GM12873 (cell line): ENCODE results near the gene DACT1.

Experiments used
- TF ChIP-seq, protein P1 (sequence below): IDR thresholded peaks from 2 replicates; pipeline ENCODE4 v1.5.1; 2012; ENCODE audit warnings: low read depth, mild to moderate bottlenecking, moderate library complexity, low read length, control low read depth; ENCODE audit not compliant: insufficient read depth; ENCODE audit errors: missing control alignments

The DACT1 gene

DNA sequence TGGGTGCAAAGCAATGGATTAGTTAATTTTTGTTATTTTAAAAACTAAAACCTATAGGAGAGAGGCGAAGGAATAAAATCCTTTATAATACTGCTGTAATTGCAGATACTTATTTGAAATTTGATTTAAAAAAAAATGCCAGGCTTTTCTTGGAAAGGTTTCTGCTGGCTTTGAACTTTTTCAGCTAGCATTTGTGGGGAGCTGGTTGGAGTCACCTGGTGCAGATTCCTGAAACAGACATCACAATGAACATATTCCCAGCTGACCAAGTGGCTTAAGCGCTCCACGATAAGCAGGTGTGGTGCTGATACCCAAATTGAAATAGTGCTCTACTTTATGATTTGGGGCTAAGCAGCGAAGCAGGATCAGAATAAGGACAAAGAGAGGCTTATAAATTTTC lies 42.9 kb downstream of the DACT1 start:
- TF ChIP-seq, protein P1, sequence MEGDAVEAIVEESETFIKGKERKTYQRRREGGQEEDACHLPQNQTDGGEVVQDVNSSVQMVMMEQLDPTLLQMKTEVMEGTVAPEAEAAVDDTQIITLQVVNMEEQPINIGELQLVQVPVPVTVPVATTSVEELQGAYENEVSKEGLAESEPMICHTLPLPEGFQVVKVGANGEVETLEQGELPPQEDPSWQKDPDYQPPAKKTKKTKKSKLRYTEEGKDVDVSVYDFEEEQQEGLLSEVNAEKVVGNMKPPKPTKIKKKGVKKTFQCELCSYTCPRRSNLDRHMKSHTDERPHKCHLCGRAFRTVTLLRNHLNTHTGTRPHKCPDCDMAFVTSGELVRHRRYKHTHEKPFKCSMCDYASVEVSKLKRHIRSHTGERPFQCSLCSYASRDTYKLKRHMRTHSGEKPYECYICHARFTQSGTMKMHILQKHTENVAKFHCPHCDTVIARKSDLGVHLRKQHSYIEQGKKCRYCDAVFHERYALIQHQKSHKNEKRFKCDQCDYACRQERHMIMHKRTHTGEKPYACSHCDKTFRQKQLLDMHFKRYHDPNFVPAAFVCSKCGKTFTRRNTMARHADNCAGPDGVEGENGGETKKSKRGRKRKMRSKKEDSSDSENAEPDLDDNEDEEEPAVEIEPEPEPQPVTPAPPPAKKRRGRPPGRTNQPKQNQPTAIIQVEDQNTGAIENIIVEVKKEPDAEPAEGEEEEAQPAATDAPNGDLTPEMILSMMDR, result no peak

DNA sequence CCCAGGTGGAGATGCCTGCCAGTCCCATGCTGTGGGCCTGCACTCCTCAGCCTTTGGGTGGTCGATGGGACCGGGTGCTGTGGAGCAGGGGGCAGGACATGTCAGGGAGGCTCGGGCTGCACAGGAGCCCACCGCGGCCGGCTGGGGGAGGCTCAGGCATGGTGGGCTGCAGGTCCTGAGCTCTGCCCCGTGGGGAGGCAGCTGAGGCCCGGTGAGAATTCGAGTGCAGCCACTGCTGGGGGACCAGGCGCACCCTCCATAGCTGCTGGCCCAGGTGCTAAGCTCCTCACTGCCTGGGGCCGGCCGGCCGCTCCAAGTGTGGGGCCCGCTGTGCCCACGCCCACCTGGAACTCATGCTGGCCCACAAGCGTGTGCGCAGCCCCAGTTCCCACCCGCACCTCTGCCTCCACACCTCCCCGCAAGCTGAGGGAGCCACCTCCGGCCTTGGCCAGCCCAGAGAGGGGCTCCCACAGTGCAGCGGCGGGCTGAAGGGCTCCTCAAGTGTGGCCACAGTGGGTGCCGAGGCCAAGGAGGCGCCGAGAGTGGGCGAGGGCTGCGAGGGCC lies 49.6 kb downstream of the DACT1 start:
- TF ChIP-seq, protein P1, result no peak

DNA sequence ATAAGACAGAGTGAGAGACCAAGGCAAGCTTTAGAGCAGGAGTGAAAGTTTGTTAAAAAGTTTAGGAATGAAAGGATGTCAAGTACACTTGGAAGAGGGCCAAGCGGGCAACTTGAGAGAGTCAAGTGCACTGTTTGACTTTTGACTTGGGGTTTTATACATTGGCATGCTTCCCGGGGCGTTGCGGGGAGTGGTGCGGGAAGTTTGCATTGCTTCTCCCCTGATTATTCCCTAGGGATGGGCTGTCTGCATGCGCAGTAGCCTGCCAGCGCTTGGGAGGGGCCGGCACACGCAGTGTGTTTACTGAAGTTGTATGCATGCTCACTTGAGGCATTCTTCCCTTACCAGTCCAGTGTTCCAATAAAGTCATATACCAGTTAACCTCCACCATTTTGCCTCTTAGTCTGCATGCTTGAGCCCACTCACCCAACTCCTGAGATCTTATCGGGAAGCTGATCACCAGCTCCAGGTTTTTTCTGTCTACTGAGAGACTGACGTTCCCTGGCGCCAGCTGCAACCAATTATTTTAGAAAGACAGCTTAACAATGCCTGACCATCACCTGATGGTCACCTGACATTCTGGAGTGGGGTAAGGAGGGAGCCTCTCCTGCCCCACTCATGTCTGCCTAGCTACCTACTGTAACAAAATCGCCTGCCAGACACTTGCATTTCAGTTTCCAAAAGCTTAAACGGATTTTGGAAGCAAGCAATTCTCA lies 53.2 kb downstream of the DACT1 start:
- TF ChIP-seq, protein P1, result no peak

DNA sequence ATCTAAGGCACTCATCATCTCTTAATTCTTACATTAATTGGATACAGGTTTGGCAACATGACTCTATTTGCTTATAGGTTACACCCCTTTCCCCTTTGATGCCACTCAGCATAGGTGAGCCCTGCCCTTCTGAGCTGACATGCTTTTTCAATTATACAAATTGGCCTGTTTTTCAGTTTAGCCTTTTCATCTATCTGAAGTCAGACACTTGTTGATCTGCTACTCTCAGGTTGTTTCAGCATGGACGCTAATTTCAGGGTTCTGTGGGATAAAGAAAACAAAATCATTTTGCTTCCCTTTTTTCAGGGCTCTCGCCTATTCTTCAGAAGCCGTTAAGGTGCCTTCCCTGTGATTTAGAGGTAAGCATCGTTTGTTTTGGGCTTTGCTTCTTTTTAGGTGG lies 55.3 kb downstream of the DACT1 start:
- TF ChIP-seq, protein P1, result no peak

DNA sequence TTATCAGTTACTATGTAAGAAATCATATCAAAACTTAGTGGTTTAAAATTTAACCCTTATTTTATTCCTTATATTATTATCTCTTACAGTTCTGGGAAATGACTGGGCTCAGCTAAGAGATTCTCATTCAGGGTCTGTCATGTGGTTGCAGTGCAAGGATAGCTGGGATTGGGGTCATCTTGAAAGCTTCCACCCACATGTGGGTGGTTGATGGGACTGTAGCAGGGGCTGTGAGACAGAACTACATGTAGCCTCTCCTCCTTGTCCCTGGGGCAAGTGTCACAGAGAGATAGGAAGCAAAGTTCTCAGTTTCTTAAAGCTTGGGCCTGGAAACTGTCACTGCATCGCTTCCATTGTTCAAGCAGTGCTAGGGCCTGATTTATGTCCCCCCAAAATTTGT lies 57.8 kb downstream of the DACT1 start:
- TF ChIP-seq, protein P1, result no peak

DNA sequence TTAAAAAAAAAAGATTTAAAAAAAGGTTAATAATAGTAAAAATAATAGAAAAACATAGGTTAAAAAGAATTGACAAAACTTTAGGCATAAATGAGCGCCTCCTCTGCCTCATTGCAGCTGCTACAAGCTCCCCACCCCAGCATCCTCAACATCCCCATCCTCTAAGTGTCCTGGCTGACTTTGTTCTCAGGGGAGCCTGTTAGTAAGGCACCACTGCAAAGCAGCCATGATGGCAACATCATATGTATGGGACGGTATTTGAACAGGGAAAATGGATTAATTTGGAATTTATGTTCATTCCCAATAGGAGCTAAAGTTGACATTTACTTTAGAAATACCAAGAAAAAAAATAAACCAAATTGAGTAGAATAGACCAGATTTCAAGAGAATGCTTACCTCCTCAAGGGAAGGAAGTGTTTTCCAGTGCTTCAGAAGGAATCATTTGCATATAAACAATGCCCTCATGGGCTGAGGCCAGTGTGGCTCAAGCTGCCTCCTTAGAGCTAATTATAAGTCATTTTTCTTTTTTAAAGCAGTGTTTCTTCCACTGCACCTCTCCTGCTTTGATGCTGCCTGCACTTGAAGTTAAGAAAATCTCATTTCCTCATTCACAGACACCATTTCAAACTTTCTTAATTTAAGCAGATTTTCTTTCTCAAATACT lies 59.6 kb downstream of the DACT1 start:
- TF ChIP-seq, protein P1, result no peak
